Cardiac fibroblast (primary cell): Measurements from ENCODE around the gene ARID3A.
"Not testable (repeated sequence)": the region's sequence is repeated elsewhere in the genome, so short reads cannot be mapped to it uniquely, and the experiment has no call there.

Experiments
- DNase-seq, 2 donors: peaks; one replicate each; pipeline versions ENCODE4 v3.0.0 to v3.0.0-alpha.2; 2010; ENCODE audit warnings: low read depth in 2 of 2
- H3K4me3 ChIP-seq, 2 donors: replicated peaks in 1 of 2; 1 replicate in 1 of 2; 2 replicates in 1 of 2; pipeline ENCODE4 v1.5.1; 2011; ENCODE audit warnings: low read depth in 2 of 2, low read length in 2 of 2, mild to moderate bottlenecking in 2 of 2, moderate library complexity in 1 of 2
- CTCF ChIP-seq: IDR thresholded peaks from one replicate; pipeline ENCODE4 v1.5.1; 2011; ENCODE audit warnings: low read depth, mild to moderate bottlenecking, low read length, inconsistent platforms

The ARID3A gene

GRCh38 chr19:925526-926322 lies at the start of gene ARID3A:
TSS of gene ARID3A (plus strand) at chr19:926035. CDS start at chr19:929529, 3,494 bp downstream.
- TF ChIP-seq CTCF, result no peak
- DNase-seq, result peak; percentile 84 to 87
- H3K4me3 ChIP-seq, result peak within 1 kb of the TSS; percentile 78 to 89

- no peak for DNase-seq
- no peak for TF ChIP-seq CTCF
- H3K4me3 ChIP-seq, result no peak overlapping the region
These were observed 49.7 kb upstream of the ARID3A start for GRCh38 chr19:876089-876488.

- DNase-seq, result no peak
- no peak overlapping the region for H3K4me3 ChIP-seq
- TF ChIP-seq CTCF, result no peak
These were observed 49.0 kb upstream of the ARID3A start for GRCh38 chr19:876780-877314.

- not testable (repeated sequence) for DNase-seq, H3K4me3 ChIP-seq
These were observed 47.7 kb upstream of the ARID3A start for GRCh38 chr19:877992-878660.

GRCh38 chr19:878751-879561 lies 46.9 kb upstream of the ARID3A start:
- not testable (repeated sequence) for DNase-seq, H3K4me3 ChIP-seq

- TF ChIP-seq CTCF, result no peak
- no peak for DNase-seq
- H3K4me3 ChIP-seq, result no peak overlapping the region
These were observed 46.0 kb upstream of the ARID3A start for GRCh38 chr19:879711-880438.

GRCh38 chr19:881385-882071 lies 44.3 kb upstream of the ARID3A start:
- DNase-seq, result no peak
- no peak for TF ChIP-seq CTCF
- H3K4me3 ChIP-seq, result no peak overlapping the region
